ENCODE measurements around the gene IL22RA2. TPM values are rescaled to one million over a fixed set of nuclear protein-coding genes. Genes with fewer than 3 reads are reported as not detected.

Gene IL22RA2
- total and polyA plus RNA-seq, 4 donors = 0.05 TPM; not detected in 3

- Histone ChIP-seq H3K27ac (ENCODE audit: low read depth in 1 of 2, low read length in 2 of 2) (no peak overlapping the region), H3K9ac (ENCODE audit: low read depth in 1 of 2, low read length in 2 of 2) (no peak overlapping the region), H3K27me3 (ENCODE audit: control insufficient read depth in 4 of 4, insufficient read depth in 4 of 4, low read length in 3 of 4) (no peaks in the 10 kb centered on the region), H3K4me1 (ENCODE audit: control insufficient read depth in 4 of 4, insufficient read depth in 4 of 4, low read length in 3 of 4) (no peaks in the 10 kb centered on the region), H3K36me3 (ENCODE audit: control insufficient read depth in 4 of 4, insufficient read depth in 3 of 4, low read depth in 1 of 4, low read length in 3 of 4) (no peaks in the 10 kb centered on the region), H3K9me3 (ENCODE audit: control insufficient read depth in 4 of 4, low read length in 3 of 4) (no peaks in the 10 kb centered on the region), H3K4me3 (ENCODE audit: low read depth in 1 of 3, low read length in 3 of 3) (no peak overlapping the region)
- TF ChIP-seq NR2F2 (IDR thresholded peaks at IDR 0.05) (no peak), HNF4G (IDR thresholded peaks at IDR 0.05) (no peak), MAX (IDR thresholded peaks at IDR 0.05) (no peak), SP1 (IDR thresholded peaks at IDR 0.05) (no peak), ZBTB33 (IDR thresholded peaks at IDR 0.05) (no peak), EGR1 (IDR thresholded peaks at IDR 0.05; ENCODE audit: low read depth in 2 of 2) (no peak), HNF4A (conservative IDR thresholded peaks at IDR 0.05) (no peak), ATF3 (IDR thresholded peaks at IDR 0.05) (no peak), RXRA (IDR thresholded peaks at IDR 0.05) (no peak), GABPA (IDR thresholded peaks at IDR 0.05 in 1 of 2, conservative IDR thresholded peaks at IDR 0.05 in 1 of 2) (no peak), JUND (IDR thresholded peaks at IDR 0.05) (no peak), FOXA1 (IDR thresholded peaks at IDR 0.05) (no peak), YY1 (IDR thresholded peaks at IDR 0.05) (no peak), RAD21 (IDR thresholded peaks at IDR 0.05) (no peak)
- TF ChIP-seq, protein P1, sequence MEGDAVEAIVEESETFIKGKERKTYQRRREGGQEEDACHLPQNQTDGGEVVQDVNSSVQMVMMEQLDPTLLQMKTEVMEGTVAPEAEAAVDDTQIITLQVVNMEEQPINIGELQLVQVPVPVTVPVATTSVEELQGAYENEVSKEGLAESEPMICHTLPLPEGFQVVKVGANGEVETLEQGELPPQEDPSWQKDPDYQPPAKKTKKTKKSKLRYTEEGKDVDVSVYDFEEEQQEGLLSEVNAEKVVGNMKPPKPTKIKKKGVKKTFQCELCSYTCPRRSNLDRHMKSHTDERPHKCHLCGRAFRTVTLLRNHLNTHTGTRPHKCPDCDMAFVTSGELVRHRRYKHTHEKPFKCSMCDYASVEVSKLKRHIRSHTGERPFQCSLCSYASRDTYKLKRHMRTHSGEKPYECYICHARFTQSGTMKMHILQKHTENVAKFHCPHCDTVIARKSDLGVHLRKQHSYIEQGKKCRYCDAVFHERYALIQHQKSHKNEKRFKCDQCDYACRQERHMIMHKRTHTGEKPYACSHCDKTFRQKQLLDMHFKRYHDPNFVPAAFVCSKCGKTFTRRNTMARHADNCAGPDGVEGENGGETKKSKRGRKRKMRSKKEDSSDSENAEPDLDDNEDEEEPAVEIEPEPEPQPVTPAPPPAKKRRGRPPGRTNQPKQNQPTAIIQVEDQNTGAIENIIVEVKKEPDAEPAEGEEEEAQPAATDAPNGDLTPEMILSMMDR (IDR thresholded peaks at IDR 0.05; ENCODE audit: low read depth, low read length, missing input control) = no peak
- TF ChIP-seq, protein P2, sequence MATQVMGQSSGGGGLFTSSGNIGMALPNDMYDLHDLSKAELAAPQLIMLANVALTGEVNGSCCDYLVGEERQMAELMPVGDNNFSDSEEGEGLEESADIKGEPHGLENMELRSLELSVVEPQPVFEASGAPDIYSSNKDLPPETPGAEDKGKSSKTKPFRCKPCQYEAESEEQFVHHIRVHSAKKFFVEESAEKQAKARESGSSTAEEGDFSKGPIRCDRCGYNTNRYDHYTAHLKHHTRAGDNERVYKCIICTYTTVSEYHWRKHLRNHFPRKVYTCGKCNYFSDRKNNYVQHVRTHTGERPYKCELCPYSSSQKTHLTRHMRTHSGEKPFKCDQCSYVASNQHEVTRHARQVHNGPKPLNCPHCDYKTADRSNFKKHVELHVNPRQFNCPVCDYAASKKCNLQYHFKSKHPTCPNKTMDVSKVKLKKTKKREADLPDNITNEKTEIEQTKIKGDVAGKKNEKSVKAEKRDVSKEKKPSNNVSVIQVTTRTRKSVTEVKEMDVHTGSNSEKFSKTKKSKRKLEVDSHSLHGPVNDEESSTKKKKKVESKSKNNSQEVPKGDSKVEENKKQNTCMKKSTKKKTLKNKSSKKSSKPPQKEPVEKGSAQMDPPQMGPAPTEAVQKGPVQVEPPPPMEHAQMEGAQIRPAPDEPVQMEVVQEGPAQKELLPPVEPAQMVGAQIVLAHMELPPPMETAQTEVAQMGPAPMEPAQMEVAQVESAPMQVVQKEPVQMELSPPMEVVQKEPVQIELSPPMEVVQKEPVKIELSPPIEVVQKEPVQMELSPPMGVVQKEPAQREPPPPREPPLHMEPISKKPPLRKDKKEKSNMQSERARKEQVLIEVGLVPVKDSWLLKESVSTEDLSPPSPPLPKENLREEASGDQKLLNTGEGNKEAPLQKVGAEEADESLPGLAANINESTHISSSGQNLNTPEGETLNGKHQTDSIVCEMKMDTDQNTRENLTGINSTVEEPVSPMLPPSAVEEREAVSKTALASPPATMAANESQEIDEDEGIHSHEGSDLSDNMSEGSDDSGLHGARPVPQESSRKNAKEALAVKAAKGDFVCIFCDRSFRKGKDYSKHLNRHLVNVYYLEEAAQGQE (IDR thresholded peaks at IDR 0.05) = no peak
- 85% methylated on average over 13 of the region's 13 CpGs for WGBS
- no peak for DNase-seq (ENCODE audit: low spot score)
Measured at GRCh38 chr6:137170266-137171052, 3.0 kb downstream of the IL22RA2 start.
